Adrenal gland (tissue), 12 donors: Measurements from ENCODE around the gene PRR16. TPM values are rescaled to one million over a fixed set of nuclear protein-coding genes. Genes with fewer than 3 reads are reported as not detected.

ENCODE experiments used
- DNase-seq, 7 donors: peaks; one replicate each; pipeline ENCODE4 v3.0.0-alpha.2; 2019 to 2020
- H3K27ac ChIP-seq, 5 donors: fragments of 200-600 bp; sonication (generic) in 4 of 5; 1 replicate in 3 of 5; 2 replicates in 2 of 5; pipeline versions ENCODE4 v1.5.1 to v1.8.0; 2016 to 2020; ENCODE audit warnings: mild to moderate bottlenecking in 1 of 5
- H3K27me3 ChIP-seq: fragments of 200-600 bp; 2 replicates; pipeline ENCODE4 v1.8.0; 2021
- H3K36me3 ChIP-seq, 2 donors: fragments of 200-600 bp; replicated peaks in 1 of 2; 1 replicate in 1 of 2; 2 replicates in 1 of 2; pipeline versions ENCODE4 v1.5.1 to v1.8.0; 2018 to 2022
- H3K4me1 ChIP-seq, 2 donors: fragments of 200-600 bp; replicated peaks in 1 of 2; 1 replicate in 1 of 2; 2 replicates in 1 of 2; pipeline versions ENCODE4 v1.5.1 to v1.8.0; 2018 to 2021
- H3K4me3 ChIP-seq, 4 donors: fragments of 200-600 bp; sonication (generic) in 3 of 4; one replicate each; pipeline ENCODE4 v1.5.1; 2016 to 2018
- H3K9me3 ChIP-seq, 3 donors: fragments of 200-600 bp; sonication (generic) in 1 of 3; replicated peaks in 1 of 3; 1 replicate in 2 of 3; 2 replicates in 1 of 3; pipeline versions ENCODE4 v1.5.1 to v1.8.0; 2016 to 2021
- POLR2A ChIP-seq, 2 donors: fragments of 450-650 bp; IDR thresholded peaks; one replicate each; pipeline ENCODE4 v1.6.1; 2017; ENCODE audit warnings: antibody characterized with exemption in 2 of 2, mild to moderate bottlenecking in 2 of 2, moderate library complexity in 1 of 2
- WGBS, 4 donors: extraction: QIAGEN DNeasy Blood & Tissue Kit in 2 of 4; methylation state at CpG; one replicate each; pipeline versions ENCODE4 v1.1.5 to v1.1.7; 2013 to 2017; 5-methylcytosine and 5-hydroxymethylcytosine counted together
- intact Hi-C, 2 donors: fragments of 100-400 bp; cut with DNase I; formaldehyde crosslinking; loops; one replicate each; pipeline versions ENCODE4 v1.14.1 to v1.15.0; 2022 to 2023
- polyA plus RNA-seq, 3 donors: library from polyadenylated mRNA; stranded (reverse); fragments of 200-250 nt in 2 of 3; fragments of 350-450 nt in 1 of 3; fragmentation: Illumina TruSeq in 1 of 3; extraction: RNeasy Lipid Tissue Mini Kit (QIAGEN cat#74804) in 1 of 3; gene quantifications; one replicate each; pipeline ENCODE4 v1.2.3, GENCODE V29; 2013 to 2014
- total RNA-seq, 9 donors: library from RNA; depleted of rRNA in 4 of 9; stranded (reverse); fragments of >200 nt in 4 of 9; fragments of 120-200 nt in 1 of 9; fragmentation: NEBNext Ultra II Directional in 1 of 9; extraction: Animal tissue kit (Norgen Biotek cat#: 25700) in 1 of 9; gene quantifications; one replicate each; pipeline versions ENCODE4 v1.1.0 to v1.2.4, GENCODE V29; 2013 to 2023
- TF ChIP-seq, protein P1 (sequence below), 6 experiments: fragments of 450-650 bp in 4 of 6; fragments of 200-600 bp in 2 of 6; sonication (generic) in 1 of 6; IDR thresholded peaks; 1 replicate in 5 of 6; 2 replicates in 1 of 6; pipeline versions ENCODE4 v1.5.1 to v1.8.0; 2016 to 2021; ENCODE audit warnings: antibody characterized with exemption in 6 of 6, mild to moderate bottlenecking in 2 of 6, moderate library complexity in 1 of 6
- donor health status: healthy with polysubstance abuse.
- donor health status: Bipolar disorder and iron deficiency.
- donor health status: DM: yes; HTN: yes; CAD: no.
- donor health status: DM: no; HTN: no; CAD: no.
- donor health status: DM: no; HTN: no; CAD: no.
- donor health status: DM: yes; HTN: yes; CAD: no.

Gene PRR16
- total and polyA plus RNA-seq, 12 donors: 0.17 to 22.6 (median 3.0) TPM

GRCh38 chr5:120447706-120448239, 16.3 kb upstream of the PRR16 start:
- no peaks in the 10 kb centered on the region for H3K4me1 ChIP-seq
- H3K27ac ChIP-seq: no peak overlapping the region
- H3K9me3 ChIP-seq: no peaks in the 10 kb centered on the region
- intact Hi-C loops: no loop called here
- WGBS, 4 donors: 26 to 63% (median 43%) methylated on average over 1 of the region's 1 CpG
- no peak for DNase-seq
- H3K27me3 ChIP-seq: no peaks in the 10 kb centered on the region
- no peaks in the 10 kb centered on the region for H3K36me3 ChIP-seq
- H3K4me3 ChIP-seq: no peak overlapping the region
- no peak for TF ChIP-seq POLR2A (IDR thresholded peaks at IDR 0.05)

GRCh38 chr5:120449501-120449900, 14.6 kb upstream of the PRR16 start:
- H3K4me1 ChIP-seq: no peaks in the 10 kb centered on the region
- H3K4me3 ChIP-seq: no peak overlapping the region
- DNase-seq: no peak
- no peak overlapping the region for H3K27ac ChIP-seq
- 74 to 81% (median 79%) methylated on average over 3 of the region's 3 CpGs for WGBS, 4 donors
- TF ChIP-seq, protein P1, sequence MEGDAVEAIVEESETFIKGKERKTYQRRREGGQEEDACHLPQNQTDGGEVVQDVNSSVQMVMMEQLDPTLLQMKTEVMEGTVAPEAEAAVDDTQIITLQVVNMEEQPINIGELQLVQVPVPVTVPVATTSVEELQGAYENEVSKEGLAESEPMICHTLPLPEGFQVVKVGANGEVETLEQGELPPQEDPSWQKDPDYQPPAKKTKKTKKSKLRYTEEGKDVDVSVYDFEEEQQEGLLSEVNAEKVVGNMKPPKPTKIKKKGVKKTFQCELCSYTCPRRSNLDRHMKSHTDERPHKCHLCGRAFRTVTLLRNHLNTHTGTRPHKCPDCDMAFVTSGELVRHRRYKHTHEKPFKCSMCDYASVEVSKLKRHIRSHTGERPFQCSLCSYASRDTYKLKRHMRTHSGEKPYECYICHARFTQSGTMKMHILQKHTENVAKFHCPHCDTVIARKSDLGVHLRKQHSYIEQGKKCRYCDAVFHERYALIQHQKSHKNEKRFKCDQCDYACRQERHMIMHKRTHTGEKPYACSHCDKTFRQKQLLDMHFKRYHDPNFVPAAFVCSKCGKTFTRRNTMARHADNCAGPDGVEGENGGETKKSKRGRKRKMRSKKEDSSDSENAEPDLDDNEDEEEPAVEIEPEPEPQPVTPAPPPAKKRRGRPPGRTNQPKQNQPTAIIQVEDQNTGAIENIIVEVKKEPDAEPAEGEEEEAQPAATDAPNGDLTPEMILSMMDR (IDR thresholded peaks at IDR 0.05): no peak
- TF ChIP-seq POLR2A (IDR thresholded peaks at IDR 0.05): no peak
- H3K36me3 ChIP-seq: no peaks in the 10 kb centered on the region
- intact Hi-C loops: no loop called here
- H3K9me3 ChIP-seq: no peaks in the 10 kb centered on the region
- H3K27me3 ChIP-seq: no peaks in the 10 kb centered on the region

- WGBS, 4 donors: 88 to 100% (median 91%) methylated on average over 1 to 5 of the region's 5 CpGs
- no peak overlapping the region for H3K27ac ChIP-seq
- H3K4me3 ChIP-seq: no peak overlapping the region
- TF ChIP-seq, protein P1 (IDR thresholded peaks at IDR 0.05): no peak
- TF ChIP-seq POLR2A (IDR thresholded peaks at IDR 0.05): no peak
- no peaks in the 10 kb centered on the region for H3K27me3 ChIP-seq
- no peaks in the 10 kb centered on the region for H3K9me3 ChIP-seq
- no peaks in the 10 kb centered on the region for H3K36me3 ChIP-seq
- DNase-seq: no peak
- intact Hi-C loops: no loop called here
- no peaks in the 10 kb centered on the region for H3K4me1 ChIP-seq
These were observed 13.2 kb upstream of the PRR16 start for GRCh38 chr5:120450910-120451309.

DNA sequence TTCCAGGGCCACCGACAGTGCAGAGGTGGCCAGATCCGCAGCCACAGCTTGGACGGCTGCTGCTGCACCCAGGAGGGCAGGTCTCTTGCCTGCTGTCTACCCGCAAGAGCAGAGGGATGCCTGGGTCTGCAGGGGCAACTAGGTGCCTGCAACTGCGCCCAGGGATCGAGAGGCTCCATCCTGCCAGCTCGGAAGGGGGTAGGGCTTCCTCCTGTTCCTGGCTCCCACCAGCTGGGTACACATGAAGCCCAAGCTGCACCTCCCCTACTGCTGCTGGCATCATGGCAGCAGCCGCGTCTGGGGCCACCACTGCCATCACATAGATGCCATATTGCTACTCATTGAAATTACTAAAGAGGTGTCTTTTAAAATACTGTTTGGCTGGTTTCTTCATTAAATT, 12.7 kb upstream of the PRR16 start:
- H3K9me3 ChIP-seq: no peaks in the 10 kb centered on the region
- H3K27me3 ChIP-seq: no peaks in the 10 kb centered on the region
- no peaks in the 10 kb centered on the region for H3K36me3 ChIP-seq
- no peak for DNase-seq
- WGBS, 4 donors: 82 to 100% (median 92%) methylated on average over 2 to 9 of the region's 9 CpGs
- no peak overlapping the region for H3K4me3 ChIP-seq
- no peaks in the 10 kb centered on the region for H3K4me1 ChIP-seq
- no peak overlapping the region for H3K27ac ChIP-seq
- TF ChIP-seq, protein P1 (IDR thresholded peaks at IDR 0.05): no peak
- TF ChIP-seq POLR2A (IDR thresholded peaks at IDR 0.05): no peak
- intact Hi-C loops: no loop called here

GRCh38 chr5:120452471-120452870, 11.6 kb upstream of the PRR16 start:
- no peaks in the 10 kb centered on the region for H3K27me3 ChIP-seq
- no peak overlapping the region for H3K27ac ChIP-seq
- intact Hi-C loops: no loop called here
- TF ChIP-seq, protein P1 (IDR thresholded peaks at IDR 0.05): no peak
- no peak for TF ChIP-seq POLR2A (IDR thresholded peaks at IDR 0.05)
- H3K4me1 ChIP-seq: no peaks in the 10 kb centered on the region
- no peak for DNase-seq
- no peaks in the 10 kb centered on the region for H3K9me3 ChIP-seq
- WGBS, 4 donors: 61 to 65% (median 64%) methylated on average over 1 of the region's 1 CpG
- no peaks in the 10 kb centered on the region for H3K36me3 ChIP-seq
- no peak overlapping the region for H3K4me3 ChIP-seq
